Panc1 (cell line): ENCODE data around the gene FMNL3. TPM values are rescaled to one million over a fixed set of nuclear protein-coding genes. Genes with fewer than 3 reads are reported as not detected.

Experiments used
- ATAC-seq: fragments of 200-7000 bp; cut with Tn5 transposase; 2 replicates; pipeline ENCODE4 v1.9.1; 2020; ENCODE audit warnings: mild to moderate bottlenecking, moderate library complexity
- BruUV-seq: library from RNA; stranded (reverse); fragments of 400-500 nt; replicated peaks from 2 replicates; lab custom pipeline; 2021; lab: Mats Ljungman, UMichigan
- CTCF ChIA-PET: fragments of 300-600 bp; sonication (Branson Sonifier 250); formaldehyde crosslinking; loops from one replicate; lab custom pipeline; 2022; ENCODE audit warnings: antibody characterized with exemption; lab: Charles Lee
- POLR2A ChIA-PET: fragments of 300-600 bp; sonication (Branson Sonifier 250); formaldehyde crosslinking; loops from one replicate; lab custom pipeline; 2022; ENCODE audit warnings: antibody characterized with exemption; lab: Charles Lee
- DNase-seq: peaks from one replicate; pipeline ENCODE4 v3.0.0-alpha.2; 2010; ENCODE audit warnings: low read depth, low spot score
- H3K27ac ChIP-seq: 2 replicates; pipeline ENCODE4 v1.5.1; 2011; ENCODE audit warnings: mild to moderate bottlenecking, low read length, inconsistent platforms
- H3K27me3 ChIP-seq: fragments of 200-500 bp; sonication (Bioruptor generic); 2 replicates; pipeline ENCODE4 v1.6.0; 2014; ENCODE audit warnings: low read length, inconsistent platforms; ENCODE audit not compliant: control insufficient read depth, insufficient read depth
- H3K36me3 ChIP-seq: fragments of 200-500 bp; sonication (Bioruptor generic); 2 replicates; pipeline ENCODE4 v1.5.1; 2014; ENCODE audit warnings: inconsistent platforms, mild to moderate bottlenecking, low read length, moderate library complexity; ENCODE audit not compliant: control insufficient read depth, insufficient read depth
- H3K4me1 ChIP-seq: 2 replicates; pipeline ENCODE4 v1.5.1; 2011; ENCODE audit warnings: inconsistent platforms, mild to moderate bottlenecking, low read length, moderate library complexity; ENCODE audit not compliant: control insufficient read depth, insufficient read depth
- H3K4me3 ChIP-seq, 2 experiments: 2 replicates each; pipeline ENCODE4 v1.5.1; 2011 to 2012; ENCODE audit warnings: low read depth in 2 of 2, low read length in 2 of 2, mild to moderate bottlenecking in 2 of 2, inconsistent platforms in 1 of 2, moderate library complexity in 1 of 2
- H3K9me3 ChIP-seq: fragments of 200-500 bp; sonication (Bioruptor generic); 2 replicates; pipeline ENCODE4 v1.5.1; 2014; ENCODE audit warnings: low read depth, mild to moderate bottlenecking, inconsistent platforms, low read length, moderate library complexity; ENCODE audit not compliant: control insufficient read depth, insufficient read depth
- POLR2AphosphoS5 ChIP-seq: IDR thresholded peaks from 2 replicates; pipeline ENCODE4 v1.6.1; 2012; ENCODE audit warnings: mild to moderate bottlenecking, low read depth, low read length, moderate library complexity
- SIN3A ChIP-seq: IDR thresholded peaks from 2 replicates; pipeline ENCODE4 v1.6.1; 2012; ENCODE audit warnings: low read depth, mild to moderate bottlenecking, low read length, moderate library complexity, borderline replicate concordance; ENCODE audit not compliant: insufficient read depth
- TCF7L2 ChIP-seq: IDR thresholded peaks from 2 replicates; pipeline ENCODE4 v1.6.1; 2011; ENCODE audit warnings: mild to moderate bottlenecking, low read depth, low read length, inconsistent platforms
- in situ Hi-C: cut with HindIII; loops from 2 replicates; pipeline ENCODE4 v1.10.0; 2016; ENCODE audit warnings: low sequenced_read_pairs, low pct_unique_long_range_greater_than_20kb
- intact Hi-C: fragments of 100-400 bp; cut with micrococcal nuclease; formaldehyde crosslinking; loops from one replicate; pipeline ENCODE4 v1.10.0; 2022; ENCODE audit not compliant: unreplicated experiment
- total RNA-seq: library from RNA; stranded (reverse); gene quantifications from one replicate; pipeline ENCODE4 v1.2.1, GENCODE V29; 2021; ENCODE audit not compliant: unreplicated experiment
- TF ChIP-seq, protein P1 (sequence below), 2 experiments: IDR thresholded peaks; 2 replicates each; pipeline ENCODE4 v1.6.1; 2011 to 2012; ENCODE audit warnings: low read depth in 2 of 2, control low read depth in 1 of 2, low read length in 1 of 2, mild to moderate bottlenecking in 1 of 2, moderate library complexity in 1 of 2; ENCODE audit not compliant: insufficient read depth in 1 of 2
- TF ChIP-seq, protein P2 (sequence below): fragments of 450-650 bp; IDR thresholded peaks from 2 replicates; pipeline ENCODE4 v1.5.1; 2017; ENCODE audit warnings: mild to moderate bottlenecking

The FMNL3 gene
- total RNA-seq, 1 experiment from 2014 or later, result 25.7 TPM

DNA sequence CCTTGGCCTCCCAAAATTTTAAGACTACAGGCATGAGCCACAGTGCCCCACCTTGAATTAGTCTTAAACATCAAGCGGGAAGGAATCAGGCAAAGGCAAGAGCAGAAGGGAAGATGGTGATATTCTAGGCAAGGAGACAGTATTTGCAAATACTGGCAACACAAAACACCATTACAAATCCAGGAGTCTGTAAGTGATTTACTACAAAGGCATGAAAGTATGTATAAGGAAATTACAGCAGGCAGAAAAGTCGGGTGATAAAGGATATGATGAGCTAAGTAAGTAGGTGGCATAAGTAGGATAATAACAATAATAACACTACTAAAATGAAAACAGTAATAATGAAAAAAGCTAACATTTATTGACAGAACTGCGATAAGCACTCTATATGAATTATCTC lies 28.5 kb downstream of the FMNL3 start:
- no peak overlapping the region for H3K27ac ChIP-seq
- intact Hi-C loops (no loop called here), in situ Hi-C loops (no loop called here)
- ChIA-PET CTCF (no interaction called here), POLR2A (interaction anchor here (0.5 kb wide), 1 partner anchor 31 kb away, joined by 5 read pairs; no protein-coding TSS in a partner anchor)
- ATAC-seq (no peak), DNase-seq (no peak)
- BruUV-seq, result no TSS peak
- H3K4me3 ChIP-seq, result no peak overlapping the region
- H3K4me1 ChIP-seq, result no peaks in the 10 kb centered on the region
- no peaks in the 10 kb centered on the region for H3K36me3 ChIP-seq
- no peaks in the 10 kb centered on the region for H3K9me3 ChIP-seq
- TF ChIP-seq SIN3A, result no peak
- TF ChIP-seq, protein P1, sequence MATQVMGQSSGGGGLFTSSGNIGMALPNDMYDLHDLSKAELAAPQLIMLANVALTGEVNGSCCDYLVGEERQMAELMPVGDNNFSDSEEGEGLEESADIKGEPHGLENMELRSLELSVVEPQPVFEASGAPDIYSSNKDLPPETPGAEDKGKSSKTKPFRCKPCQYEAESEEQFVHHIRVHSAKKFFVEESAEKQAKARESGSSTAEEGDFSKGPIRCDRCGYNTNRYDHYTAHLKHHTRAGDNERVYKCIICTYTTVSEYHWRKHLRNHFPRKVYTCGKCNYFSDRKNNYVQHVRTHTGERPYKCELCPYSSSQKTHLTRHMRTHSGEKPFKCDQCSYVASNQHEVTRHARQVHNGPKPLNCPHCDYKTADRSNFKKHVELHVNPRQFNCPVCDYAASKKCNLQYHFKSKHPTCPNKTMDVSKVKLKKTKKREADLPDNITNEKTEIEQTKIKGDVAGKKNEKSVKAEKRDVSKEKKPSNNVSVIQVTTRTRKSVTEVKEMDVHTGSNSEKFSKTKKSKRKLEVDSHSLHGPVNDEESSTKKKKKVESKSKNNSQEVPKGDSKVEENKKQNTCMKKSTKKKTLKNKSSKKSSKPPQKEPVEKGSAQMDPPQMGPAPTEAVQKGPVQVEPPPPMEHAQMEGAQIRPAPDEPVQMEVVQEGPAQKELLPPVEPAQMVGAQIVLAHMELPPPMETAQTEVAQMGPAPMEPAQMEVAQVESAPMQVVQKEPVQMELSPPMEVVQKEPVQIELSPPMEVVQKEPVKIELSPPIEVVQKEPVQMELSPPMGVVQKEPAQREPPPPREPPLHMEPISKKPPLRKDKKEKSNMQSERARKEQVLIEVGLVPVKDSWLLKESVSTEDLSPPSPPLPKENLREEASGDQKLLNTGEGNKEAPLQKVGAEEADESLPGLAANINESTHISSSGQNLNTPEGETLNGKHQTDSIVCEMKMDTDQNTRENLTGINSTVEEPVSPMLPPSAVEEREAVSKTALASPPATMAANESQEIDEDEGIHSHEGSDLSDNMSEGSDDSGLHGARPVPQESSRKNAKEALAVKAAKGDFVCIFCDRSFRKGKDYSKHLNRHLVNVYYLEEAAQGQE (IDR thresholded peaks at IDR 0.05; ENCODE audit: insufficient read depth in 1 of 2, low read depth in 2 of 2, low read length in 1 of 2), result no peak
- TF ChIP-seq, protein P2, sequence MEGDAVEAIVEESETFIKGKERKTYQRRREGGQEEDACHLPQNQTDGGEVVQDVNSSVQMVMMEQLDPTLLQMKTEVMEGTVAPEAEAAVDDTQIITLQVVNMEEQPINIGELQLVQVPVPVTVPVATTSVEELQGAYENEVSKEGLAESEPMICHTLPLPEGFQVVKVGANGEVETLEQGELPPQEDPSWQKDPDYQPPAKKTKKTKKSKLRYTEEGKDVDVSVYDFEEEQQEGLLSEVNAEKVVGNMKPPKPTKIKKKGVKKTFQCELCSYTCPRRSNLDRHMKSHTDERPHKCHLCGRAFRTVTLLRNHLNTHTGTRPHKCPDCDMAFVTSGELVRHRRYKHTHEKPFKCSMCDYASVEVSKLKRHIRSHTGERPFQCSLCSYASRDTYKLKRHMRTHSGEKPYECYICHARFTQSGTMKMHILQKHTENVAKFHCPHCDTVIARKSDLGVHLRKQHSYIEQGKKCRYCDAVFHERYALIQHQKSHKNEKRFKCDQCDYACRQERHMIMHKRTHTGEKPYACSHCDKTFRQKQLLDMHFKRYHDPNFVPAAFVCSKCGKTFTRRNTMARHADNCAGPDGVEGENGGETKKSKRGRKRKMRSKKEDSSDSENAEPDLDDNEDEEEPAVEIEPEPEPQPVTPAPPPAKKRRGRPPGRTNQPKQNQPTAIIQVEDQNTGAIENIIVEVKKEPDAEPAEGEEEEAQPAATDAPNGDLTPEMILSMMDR, result no peak
- TF ChIP-seq POLR2AphosphoS5, result no peak
- no peak for TF ChIP-seq TCF7L2
- H3K27me3 ChIP-seq, result no peaks in the 10 kb centered on the region

DNA sequence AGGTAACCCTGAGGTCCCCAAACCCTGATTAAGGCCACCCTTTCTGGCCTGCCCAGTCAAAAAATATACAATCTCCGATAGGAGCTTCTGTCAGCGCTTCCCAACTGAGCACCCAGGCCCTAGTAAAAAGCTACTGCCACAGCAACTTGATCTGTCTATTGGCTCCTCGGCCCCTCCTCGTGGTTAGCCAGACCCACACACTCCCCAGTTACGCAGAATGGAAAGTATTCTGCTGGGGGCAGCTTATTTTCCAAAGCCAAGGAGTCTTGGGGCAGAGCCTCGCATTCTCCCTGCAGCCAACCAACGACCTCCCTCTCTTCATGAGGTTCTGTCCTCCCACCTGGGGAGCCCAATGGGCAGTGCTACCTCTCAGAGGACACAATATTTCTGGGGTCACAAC lies 32.1 kb downstream of the FMNL3 start:
- in situ Hi-C loops (no loop called here), intact Hi-C loops (no loop called here)
- CTCF ChIA-PET, result no interaction called here
- H3K27ac ChIP-seq, result no peak overlapping the region
- no peaks in the 10 kb centered on the region for H3K36me3 ChIP-seq
- H3K4me1 ChIP-seq, result no peaks in the 10 kb centered on the region; the same call in 1 of the 2 replicates
- H3K27me3 ChIP-seq, result no peaks in the 10 kb centered on the region
- POLR2A ChIA-PET, result no interaction called here
- DNase-seq (no peak), ATAC-seq (no peak)
- no peaks in the 10 kb centered on the region for H3K9me3 ChIP-seq
- no TSS peak for BruUV-seq
- H3K4me3 ChIP-seq, result no peak overlapping the region
- TF ChIP-seq SIN3A (no peak), POLR2AphosphoS5 (no peak), TCF7L2 (no peak)
- TF ChIP-seq, protein P1 (IDR thresholded peaks at IDR 0.05; ENCODE audit: insufficient read depth in 1 of 2, low read depth in 2 of 2, low read length in 1 of 2), result no peak
- TF ChIP-seq, protein P2, result no peak
